GM13976 (cell line): Measurements from ENCODE around the gene ZDHHC24.

ENCODE experiments used
- DNase-seq: peaks from one replicate; pipeline ENCODE4 v3.0.0; 2012; ENCODE audit warnings: low spot score
- CTCF ChIP-seq: IDR thresholded peaks from 2 replicates; pipeline ENCODE4 v1.5.1; 2012; ENCODE audit warnings: borderline replicate concordance, mild to moderate bottlenecking; ENCODE audit not compliant: insufficient read depth; ENCODE audit errors: extremely low read depth, missing control alignments, control extremely low read depth
- in situ Hi-C: fragments of 300-500 bp; cut with MboI; formaldehyde crosslinking; loops from one replicate; pipeline ENCODE4 v1.12.0; 2022; ENCODE audit warnings: low sequenced_read_pairs, mixed read lengths, inconsistent platforms; ENCODE audit not compliant: unreplicated experiment

ZDHHC24 gene

DNA sequence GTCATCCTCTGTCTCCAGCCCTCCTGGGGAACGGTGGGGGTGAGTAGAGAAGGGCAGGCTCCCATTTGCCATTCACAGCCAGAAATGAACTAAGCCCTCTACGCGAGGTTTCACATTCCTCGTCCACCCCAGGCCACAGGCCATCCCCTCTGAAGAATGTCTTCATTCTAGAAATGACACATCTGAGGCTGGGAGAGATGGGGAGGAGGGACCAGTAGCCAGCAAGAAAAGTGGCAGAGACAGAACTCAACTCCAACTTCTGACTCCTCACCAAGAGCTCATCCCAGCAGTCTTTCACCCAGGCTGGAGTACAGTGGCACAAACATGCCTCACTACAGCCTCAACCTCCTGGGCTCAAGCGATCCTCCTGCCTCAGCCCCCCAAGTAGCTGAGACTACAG lies 19.1 kb upstream of the ZDHHC24 start:
- DNase-seq: no peak
- TF ChIP-seq CTCF: no peak
- in situ Hi-C loops: no loop called here

DNA sequence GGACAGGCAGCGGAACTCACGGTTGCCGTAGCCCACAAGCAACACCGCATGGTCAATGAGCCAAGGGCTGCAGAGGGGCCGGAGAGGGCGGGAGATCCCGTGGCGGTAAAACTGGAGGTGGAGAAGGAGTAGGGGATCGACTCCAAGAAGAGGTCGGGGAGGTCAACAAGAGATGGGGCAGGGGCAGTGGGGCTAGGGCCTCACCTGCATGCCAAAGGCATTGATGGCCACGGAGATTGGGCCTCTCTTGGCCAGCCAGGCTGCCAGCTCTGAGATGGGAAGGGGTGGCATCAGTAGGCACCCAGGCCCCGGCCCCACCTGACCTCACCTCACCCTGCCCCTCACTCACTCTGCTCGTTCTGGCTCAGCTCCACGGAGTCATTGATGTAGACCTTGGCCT lies 18.7 kb upstream of the ZDHHC24 start:
- in situ Hi-C loops: no loop called here
- TF ChIP-seq CTCF: no peak
- DNase-seq: no peak

DNA sequence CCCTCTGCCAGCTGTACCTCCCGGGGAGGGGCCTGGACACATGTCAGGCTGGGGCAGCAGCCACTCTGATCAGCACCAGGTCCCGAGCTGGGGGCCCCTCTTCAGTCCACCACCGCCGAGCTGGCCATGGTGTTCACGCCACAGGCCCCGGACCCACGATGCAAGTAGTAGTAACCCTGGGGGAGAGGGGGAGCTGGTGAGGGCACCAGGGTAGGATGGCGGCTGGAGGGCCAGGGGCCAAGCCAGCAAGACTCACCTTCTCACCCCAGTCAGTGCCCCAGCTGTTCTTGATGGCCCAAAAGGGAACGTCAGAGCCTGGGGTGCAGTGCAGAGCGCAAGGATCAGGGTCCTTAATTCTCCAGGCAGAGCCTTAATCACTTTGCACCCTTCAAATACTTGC lies 18.0 kb upstream of the ZDHHC24 start:
- TF ChIP-seq CTCF: no peak
- no peak for DNase-seq
- in situ Hi-C loops: no loop called here

GRCh38 chr11:66562907-66563583 lies 17.2 kb upstream of the ZDHHC24 start:
- TF ChIP-seq CTCF: no peak
- in situ Hi-C loops: no loop called here
- no peak for DNase-seq

DNA sequence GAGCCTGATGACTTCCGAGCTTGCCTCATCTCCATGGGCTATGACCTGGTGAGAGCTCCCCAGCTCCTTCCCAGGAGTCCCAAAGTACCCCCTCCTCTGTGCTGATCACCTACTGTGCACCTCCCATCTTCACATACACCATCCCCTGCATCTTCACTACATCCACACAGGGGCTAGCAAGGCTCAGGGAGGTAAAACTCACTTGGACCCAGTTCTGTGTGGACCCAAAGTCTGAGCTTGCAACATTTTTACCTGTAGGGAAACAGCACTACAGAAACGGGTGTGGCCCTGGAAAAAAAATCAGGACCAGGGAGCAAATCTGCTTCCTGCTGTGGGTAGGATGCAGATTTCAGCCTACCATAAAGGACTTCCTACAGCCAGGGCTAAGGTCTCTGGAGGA lies 16.4 kb upstream of the ZDHHC24 start:
- TF ChIP-seq CTCF: no peak
- DNase-seq: no peak
- in situ Hi-C loops: no loop called here

- in situ Hi-C loops: no loop called here
- DNase-seq: no peak
- TF ChIP-seq CTCF: no peak
These were observed 16.1 kb upstream of the ZDHHC24 start for GRCh38 chr11:66561975-66562248.
